ENCODE data around the gene TPI1.
"Not testable (repeated sequence)": the region's sequence is repeated elsewhere in the genome, so short reads cannot be mapped to it uniquely, and the experiment has no call there.

TPI1 gene

DNA sequence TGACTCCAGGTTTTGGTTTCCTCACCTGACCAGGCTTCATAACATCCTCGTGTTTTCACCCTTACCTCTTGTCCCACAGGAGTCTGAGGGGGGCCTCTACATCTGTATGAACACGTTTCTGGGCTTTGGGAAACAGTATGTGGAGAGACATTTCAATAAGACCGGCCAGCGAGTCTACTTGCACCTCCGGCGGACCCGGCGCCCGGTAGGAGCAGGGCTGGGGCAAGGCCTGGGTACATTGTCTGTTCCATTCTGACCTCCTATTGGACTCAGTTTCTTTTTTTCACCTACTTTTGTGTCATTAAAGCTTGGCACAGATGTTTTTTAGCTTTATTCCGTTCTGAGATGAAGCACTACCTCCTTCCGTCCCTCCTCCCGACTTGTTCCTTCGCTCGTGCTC lies 12.0 kb upstream of the TPI1 start:
- Histone ChIP-seq H3K27me3 (no peaks in the 10 kb centered on the region), H3K4me1 (peaks cover 21 to 24% (median 23%) of the 10 kb centered on the region in 10 experiments), H3K4me2 (no peak overlapping the region), H3K27ac (no peak overlapping the region), H3K4me3 (no peak overlapping the region), H3K9ac (peak overlapping the region in 5 of 11 experiments; percentile 4 to 89 (median 76); a peak in 3 of 22 replicates), H3K36me3 (peaks cover 53 to 68% (median 63%) of the 10 kb centered on the region in 11 experiments), H4K20me1 (peaks cover 0 to 36% (median 19%) of the 10 kb centered on the region in 11 experiments; a peak in 11 of 22 replicates), H3K9me3 (replicated peaks in 1 of 11) (no peaks in the 10 kb centered on the region)
- TF ChIP-seq Cebpa-rat (IDR thresholded peaks at IDR 0.05): no peak

DNA sequence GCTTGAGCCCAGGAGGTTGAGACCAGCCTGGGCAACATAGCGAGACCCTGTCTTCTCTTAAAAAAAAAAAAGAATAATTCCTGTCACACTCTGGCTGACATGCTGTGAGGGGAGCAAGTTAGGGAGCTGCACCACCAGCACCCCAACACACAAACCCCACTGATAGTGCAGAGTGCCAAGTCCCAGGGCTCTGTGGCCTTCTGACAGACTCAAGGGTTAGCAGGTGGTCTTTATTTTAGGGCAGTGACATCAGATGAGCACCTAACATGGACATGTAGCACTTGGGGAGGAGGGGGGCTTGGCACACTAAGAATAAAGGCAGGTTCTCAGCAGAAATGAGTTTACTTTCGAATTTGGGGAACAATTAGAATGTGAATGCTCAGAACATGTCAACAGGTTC lies 8.5 kb upstream of the TPI1 start:
- no peak for TF ChIP-seq Cebpa-rat (IDR thresholded peaks at IDR 0.05)
- peaks cover 0 to 34% (median 18%) of the 10 kb centered on the region in 11 experiments; a peak in 11 of 22 replicates for H4K20me1 ChIP-seq
- H3K36me3 ChIP-seq: peaks cover 84 to 100% (median 97%) of the 10 kb centered on the region in 11 experiments
- no peak overlapping the region for H3K9ac ChIP-seq
- no peak overlapping the region for H3K27ac ChIP-seq
- H3K4me2 ChIP-seq: no peak overlapping the region
- no peak overlapping the region for H3K4me3 ChIP-seq
- no peaks in the 10 kb centered on the region for H3K9me3 ChIP-seq (replicated peaks in 1 of 11)
- H3K4me1 ChIP-seq: peaks cover 4 to 8% (median 7%) of the 10 kb centered on the region in 10 experiments
- H3K27me3 ChIP-seq: no peaks in the 10 kb centered on the region

DNA sequence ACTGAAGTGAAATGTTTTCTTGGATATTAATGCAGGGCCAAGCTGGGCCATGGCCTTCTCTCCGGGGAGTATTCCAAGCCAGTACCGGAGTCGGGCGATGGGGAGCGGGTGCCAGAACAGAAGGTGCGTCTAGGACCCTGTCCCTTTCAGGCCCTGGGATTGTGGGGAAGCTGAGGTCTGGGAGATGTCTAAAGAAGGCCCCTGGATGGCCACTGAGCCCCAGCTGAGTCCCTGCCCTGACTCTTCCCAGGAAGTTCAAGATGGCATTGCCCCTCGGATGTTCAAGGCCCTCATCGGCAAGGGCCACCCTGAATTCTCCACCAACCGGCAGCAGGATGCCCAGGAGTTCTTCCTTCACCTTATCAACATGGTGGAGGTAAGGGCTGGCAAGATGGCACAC lies 7.2 kb upstream of the TPI1 start:
- peaks cover 95 to 100% (median 100%) of the 10 kb centered on the region in 11 experiments for H3K36me3 ChIP-seq
- no peaks in the 10 kb centered on the region for H3K27me3 ChIP-seq
- no peaks in the 10 kb centered on the region for H3K9me3 ChIP-seq (replicated peaks in 1 of 11)
- no peak overlapping the region for H3K9ac ChIP-seq
- H3K4me2 ChIP-seq: no peak overlapping the region
- H3K4me1 ChIP-seq: no peaks in the 10 kb centered on the region; a peak in 1 of 20 replicates
- peaks cover 0 to 21% (median 6%) of the 10 kb centered on the region in 11 experiments; a peak in 11 of 22 replicates for H4K20me1 ChIP-seq
- H3K27ac ChIP-seq: no peak overlapping the region
- no peak overlapping the region for H3K4me3 ChIP-seq
- no peak for TF ChIP-seq Cebpa-rat (IDR thresholded peaks at IDR 0.05)

- Histone ChIP-seq H3K4me3 (no peak overlapping the region), H3K27me3 (no peaks in the 10 kb centered on the region), H3K27ac (no peak overlapping the region), H3K4me2 (no peak overlapping the region), H3K9ac (no peak overlapping the region), H3K36me3 (peaks cover 91 to 100% (median 100%) of the 10 kb centered on the region in 11 experiments), H3K9me3 (replicated peaks in 1 of 11) (no peaks in the 10 kb centered on the region), H3K4me1 (peaks cover 1 to 4% (median 3%) of the 10 kb centered on the region in 10 experiments; a peak in 17 of 20 replicates), H4K20me1 (peaks cover 0 to 13% (median 3%) of the 10 kb centered on the region in 11 experiments; a peak in 9 of 22 replicates)
- TF ChIP-seq Cebpa-rat (IDR thresholded peaks at IDR 0.05): no peak
These were observed 6.4 kb upstream of the TPI1 start for GRCh38 chr12:6860942-6861341.

DNA sequence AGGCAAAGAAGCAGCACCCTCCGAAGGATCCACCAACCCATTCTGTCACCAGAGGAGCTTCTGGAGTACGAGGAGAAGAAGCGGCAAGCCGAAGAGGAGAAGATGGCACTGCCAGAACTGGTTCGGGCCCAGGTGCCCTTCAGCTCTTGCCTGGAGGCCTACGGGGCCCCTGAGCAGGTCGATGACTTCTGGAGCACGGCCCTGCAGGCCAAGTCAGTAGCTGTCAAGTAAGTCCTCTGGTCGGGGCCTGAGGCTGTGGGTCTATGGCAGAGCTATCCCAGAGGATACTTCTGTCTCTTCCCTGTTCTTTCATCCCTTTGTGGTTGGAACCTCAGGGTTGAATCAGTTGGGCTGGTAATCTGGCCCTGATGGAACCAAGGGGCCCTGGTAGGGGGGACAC lies 5.9 kb upstream of the TPI1 start:
- Histone ChIP-seq H3K9me3 (replicated peaks in 1 of 11) (no peaks in the 10 kb centered on the region), H3K4me3 (no peak overlapping the region), H3K36me3 (peaks cover 90 to 100% (median 99%) of the 10 kb centered on the region in 11 experiments)

DNA sequence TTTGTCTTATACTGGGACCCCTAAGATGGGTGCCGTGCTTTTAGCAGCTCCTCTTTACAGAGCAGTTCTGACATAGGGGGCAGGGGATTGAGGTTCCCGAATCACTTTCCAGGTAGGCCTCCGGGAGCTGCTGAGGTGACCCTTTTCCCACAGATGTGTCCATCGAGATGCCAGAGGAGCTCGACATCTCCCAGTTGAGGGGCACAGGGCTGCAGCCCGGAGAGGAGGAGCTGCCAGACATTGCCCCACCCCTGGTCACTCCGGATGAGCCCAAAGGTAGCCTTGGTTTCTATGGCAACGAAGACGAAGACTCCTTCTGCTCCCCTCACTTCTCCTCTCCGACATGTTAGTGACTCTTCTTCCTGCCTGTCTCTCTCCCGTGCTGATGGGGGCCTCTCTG lies 4.3 kb upstream of the TPI1 start:
- no peak overlapping the region for H3K4me2 ChIP-seq
- no peak overlapping the region for H3K9ac ChIP-seq
- peaks cover 74 to 85% (median 83%) of the 10 kb centered on the region in 11 experiments for H3K36me3 ChIP-seq
- no peak for TF ChIP-seq Cebpa-rat (IDR thresholded peaks at IDR 0.05)
- H3K9me3 ChIP-seq (replicated peaks in 1 of 11): no peaks in the 10 kb centered on the region
- peaks cover 12 to 16% (median 15%) of the 10 kb centered on the region in 10 experiments for H3K4me1 ChIP-seq
- peaks cover 2 to 24% (median 13%) of the 10 kb centered on the region in 11 experiments; a peak in 19 of 22 replicates for H4K20me1 ChIP-seq
- H3K27ac ChIP-seq: no peak overlapping the region
- no peak overlapping the region for H3K4me3 ChIP-seq
- no peaks in the 10 kb centered on the region for H3K27me3 ChIP-seq

More for the DNA sequence above, 5.9 kb upstream of the TPI1 start:
- Histone ChIP-seq H3K27ac (no peak overlapping the region), H3K9ac (no peak overlapping the region; a peak in 1 of 22 replicates), H3K4me1 (peaks cover 6 to 9% (median 8%) of the 10 kb centered on the region in 10 experiments), H3K4me2 (no peak overlapping the region), H4K20me1 (peaks cover 0 to 13% (median 3%) of the 10 kb centered on the region in 11 experiments; a peak in 10 of 22 replicates), H3K27me3 (no peaks in the 10 kb centered on the region)
- no peak for TF ChIP-seq Cebpa-rat (IDR thresholded peaks at IDR 0.05)

GRCh38 chr12:6863586-6864321 lies 3.6 kb upstream of the TPI1 start:
- Histone ChIP-seq H3K4me1 (peaks cover 14 to 23% (median 18%) of the 10 kb centered on the region in 10 experiments), H3K27me3 (no peaks in the 10 kb centered on the region), H3K9me3 (replicated peaks in 1 of 11) (no peaks in the 10 kb centered on the region), H4K20me1 (peaks cover 9 to 31% (median 20%) of the 10 kb centered on the region in 11 experiments), H3K4me3 (no peak overlapping the region), H3K36me3 (peaks cover 67 to 84% (median 77%) of the 10 kb centered on the region in 11 experiments), H3K9ac (no peak overlapping the region), H3K4me2 (no peak overlapping the region), H3K27ac (no peak overlapping the region)
- no peak for TF ChIP-seq Cebpa-rat (IDR thresholded peaks at IDR 0.05)

GRCh38 chr12:6865307-6865706 lies 2.0 kb upstream of the TPI1 start:
- Histone ChIP-seq H3K4me1 (peaks cover 30 to 38% (median 33%) of the 10 kb centered on the region in 10 experiments), H4K20me1 (peaks cover 25 to 46% (median 36%) of the 10 kb centered on the region in 11 experiments), H3K36me3 (peaks cover 66 to 83% (median 76%) of the 10 kb centered on the region in 11 experiments)
- H3K4me2 ChIP-seq; H3K27ac ChIP-seq; H3K9ac ChIP-seq; H3K9me3 ChIP-seq (replicated peaks in 1 of 11); H3K27me3 ChIP-seq; H3K4me3 ChIP-seq: not testable (repeated sequence)

DNA sequence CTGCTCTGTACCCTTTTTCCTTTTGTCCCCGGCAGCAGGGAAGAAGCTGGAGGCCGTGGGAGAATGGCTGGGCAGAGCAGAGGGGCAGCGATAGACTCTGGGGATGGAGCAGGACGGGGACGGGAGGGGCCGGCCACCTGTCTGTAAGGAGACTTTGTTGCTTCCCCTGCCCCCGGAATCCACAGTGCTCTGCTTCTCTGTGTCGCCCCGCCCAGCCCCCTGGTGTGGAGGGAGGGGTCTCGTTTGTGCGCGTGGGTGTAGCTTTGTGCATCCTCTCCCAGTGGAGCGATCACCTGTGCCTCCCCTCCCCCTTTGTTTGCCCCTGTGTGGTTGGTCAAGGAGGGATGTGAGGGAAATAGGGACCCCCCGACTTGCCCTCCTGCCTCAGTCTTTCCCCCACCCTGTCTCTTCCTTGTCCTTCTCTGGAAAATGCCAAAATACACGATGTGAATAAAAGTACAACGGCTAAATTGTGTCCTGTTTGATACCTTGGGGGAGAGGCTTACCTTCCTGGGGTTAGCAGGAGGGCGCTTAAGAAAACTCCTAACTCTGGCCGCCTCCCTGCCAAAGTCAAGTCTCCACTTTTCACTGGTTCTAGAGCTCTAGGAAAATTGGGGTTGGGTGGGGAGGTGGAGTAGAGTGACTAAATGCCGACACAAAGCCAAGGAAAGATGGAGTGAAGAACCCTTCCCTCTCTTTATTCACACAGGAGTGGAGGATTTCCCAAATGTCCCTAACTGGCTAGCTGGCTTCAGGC lies 990 bp upstream of the TPI1 start:
- Histone ChIP-seq H3K27ac (peak overlapping the region; percentile 42 to 100 (median 97); a peak in 20 of 22 replicates), H3K4me1 (peaks cover 40 to 49% (median 44%) of the 10 kb centered on the region in 10 experiments), H3K27me3 (no peaks in the 10 kb centered on the region), H3K4me2 (peak overlapping the region; percentile 87 to 100 (median 98)), H4K20me1 (peaks cover 35 to 57% (median 46%) of the 10 kb centered on the region in 11 experiments), H3K36me3 (peaks cover 66 to 83% (median 76%) of the 10 kb centered on the region in 11 experiments), H3K9me3 (replicated peaks in 1 of 11) (no peaks in the 10 kb centered on the region), H3K4me3 (peak overlapping the region; percentile 82 to 100 (median 99)), H3K9ac (peak overlapping the region; percentile 90 to 100 (median 99))
- no peak for TF ChIP-seq Cebpa-rat (IDR thresholded peaks at IDR 0.05)
